Activated T-helper 1 cell treated with anti-CD3 and anti-CD28 coated beads, Interleukin-12 subunit alpha, Interleukin-12 subunit beta, Interleukin-2, Interleukin-4 antibody, amounts not matched to agents 30 ng/mL and 10 ng/mL and 1 ng/mL, durations not matched to agents 14 hours and 24 hours and 36 hours (primary cell): ENCODE results near the gene NEMP1. TPM values are rescaled to one million over a fixed set of nuclear protein-coding genes. Genes with fewer than 3 reads are reported as not detected.
"Not testable (repeated sequence)": the region's sequence is repeated elsewhere in the genome, so short reads cannot be mapped to it uniquely, and the experiment has no call there.

Experiments
- DNase-seq: peaks from one replicate; pipeline ENCODE4 v3.0.0; 2021; ENCODE audit warnings: low spot score
- H3K27ac Mint-ChIP-seq: one replicate; pipeline ENCODE4 v1.8.0; 2021; ENCODE audit warnings: mild to moderate bottlenecking, mixed read lengths
- H3K27me3 Mint-ChIP-seq: one replicate; pipeline ENCODE4 v1.8.0; 2022; ENCODE audit warnings: mild to moderate bottlenecking, moderate library complexity, mixed read lengths; ENCODE audit not compliant: insufficient read depth
- H3K36me3 Mint-ChIP-seq: one replicate; pipeline ENCODE4 v1.8.0; 2021; ENCODE audit warnings: low read depth, mixed read lengths
- H3K4me1 Mint-ChIP-seq: one replicate; pipeline ENCODE4 v1.8.0; 2021; ENCODE audit warnings: low read depth, mixed read lengths
- H3K4me3 Mint-ChIP-seq: one replicate; pipeline ENCODE4 v1.8.0; 2021; ENCODE audit warnings: mild to moderate bottlenecking, moderate library complexity, mixed read lengths
- H3K9me3 Mint-ChIP-seq: one replicate; pipeline ENCODE4 v1.8.0; 2021; ENCODE audit warnings: mixed read lengths
- intact Hi-C: fragments of 100-400 bp; cut with micrococcal nuclease; formaldehyde crosslinking; loops from one replicate; pipeline ENCODE4 v1.15.1; 2024
- total RNA-seq: library from RNA; stranded (reverse); gene quantifications from 2 replicates; pipeline ENCODE4 v1.2.3, GENCODE V29; 2022

Gene NEMP1
- total RNA-seq, 1 donor from 2014 or later, result 70.2 TPM

DNA sequence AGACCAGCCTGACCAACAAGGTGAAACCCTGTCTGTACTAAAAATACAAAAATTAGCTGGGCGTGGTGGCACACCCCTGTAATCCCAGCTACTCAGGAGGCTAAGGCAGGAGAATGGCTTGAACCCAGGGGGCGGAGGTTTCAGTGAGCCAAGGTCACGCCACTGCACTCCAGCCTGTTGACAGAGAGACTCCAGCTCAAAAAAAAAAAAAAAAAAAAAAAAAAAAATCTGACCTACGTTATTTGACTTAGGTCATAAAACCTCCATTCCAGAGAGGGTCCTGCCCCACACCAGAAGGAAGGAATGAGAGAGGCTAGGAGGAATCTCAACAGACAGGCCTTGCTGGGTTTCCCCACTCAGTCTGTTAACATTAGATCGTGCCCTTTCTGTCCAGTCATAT is 60.2 kb downstream of the NEMP1 start:
- DNase-seq, H3K4me3 Mint-ChIP-seq, H3K9me3 Mint-ChIP-seq, H3K4me1 Mint-ChIP-seq, intact Hi-C loops, H3K36me3 Mint-ChIP-seq, H3K27ac Mint-ChIP-seq: not testable (repeated sequence)
- peaks cover 16% of the 10 kb centered on the region for H3K27me3 Mint-ChIP-seq

DNA sequence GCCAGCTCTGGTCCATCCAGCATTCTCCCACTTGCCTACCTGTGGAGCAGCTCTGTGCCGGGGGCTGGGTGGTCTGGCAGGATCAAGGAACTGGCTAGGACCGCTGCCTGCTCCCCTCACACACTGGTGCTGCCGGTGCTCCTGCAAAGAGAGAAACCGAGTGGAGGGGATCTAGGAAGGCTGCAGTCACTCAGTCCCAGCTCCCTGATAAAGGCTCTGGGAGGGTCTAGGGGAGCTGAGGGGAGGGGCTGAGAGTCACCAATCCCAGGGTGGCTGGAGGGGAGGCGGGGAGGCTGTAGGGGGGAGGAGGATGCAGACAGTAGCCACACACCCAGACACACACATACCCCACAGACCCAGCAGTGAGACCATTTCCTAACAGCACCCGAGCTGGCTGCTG is 62.2 kb downstream of the NEMP1 start, which contains the start of gene TAC3:
Gene TAC3, minus strand, starts transcription at position 182 of the 400 bp plus-strand sequence. CDS start 732 bp downstream, outside the sequence.
- H3K27me3 Mint-ChIP-seq, result peaks cover 19% of the 10 kb centered on the region
- no peaks in the 10 kb centered on the region for H3K36me3 Mint-ChIP-seq
- DNase-seq, result no peak
- no peak within 1 kb of the TSS for H3K27ac Mint-ChIP-seq
- intact Hi-C loops, result no loop called here
- H3K4me3 Mint-ChIP-seq, result no peak within 1 kb of the TSS
- H3K9me3 Mint-ChIP-seq, result no peaks in the 10 kb centered on the region
- peaks cover 17% of the 10 kb centered on the region for H3K4me1 Mint-ChIP-seq

GRCh38 chr12:57012600-57013465 is 65.8 kb downstream of the NEMP1 start:
- Mint-ChIP-seq H3K4me3 (no peak overlapping the region), H3K27ac (no peak overlapping the region), H3K36me3 (no peaks in the 10 kb centered on the region), H3K9me3 (no peaks in the 10 kb centered on the region), H3K27me3 (peaks cover 19% of the 10 kb centered on the region), H3K4me1 (peaks cover 25% of the 10 kb centered on the region)
- intact Hi-C loops, result no loop called here
- DNase-seq, result no peak

GRCh38 chr12:57011438-57012424 is 66.9 kb downstream of the NEMP1 start:
- Mint-ChIP-seq H3K36me3 (no peaks in the 10 kb centered on the region), H3K4me1 (peaks cover 36% of the 10 kb centered on the region), H3K27me3 (peaks cover 19% of the 10 kb centered on the region), H3K9me3 (no peaks in the 10 kb centered on the region), H3K27ac (no peak overlapping the region), H3K4me3 (peak overlapping the region; percentile 5)
- no peak for DNase-seq
- intact Hi-C loops, result loop anchor here (1.0 kb wide), 2 partner anchors 12 to 36 kb away; no protein-coding TSS in a partner anchor

DNA sequence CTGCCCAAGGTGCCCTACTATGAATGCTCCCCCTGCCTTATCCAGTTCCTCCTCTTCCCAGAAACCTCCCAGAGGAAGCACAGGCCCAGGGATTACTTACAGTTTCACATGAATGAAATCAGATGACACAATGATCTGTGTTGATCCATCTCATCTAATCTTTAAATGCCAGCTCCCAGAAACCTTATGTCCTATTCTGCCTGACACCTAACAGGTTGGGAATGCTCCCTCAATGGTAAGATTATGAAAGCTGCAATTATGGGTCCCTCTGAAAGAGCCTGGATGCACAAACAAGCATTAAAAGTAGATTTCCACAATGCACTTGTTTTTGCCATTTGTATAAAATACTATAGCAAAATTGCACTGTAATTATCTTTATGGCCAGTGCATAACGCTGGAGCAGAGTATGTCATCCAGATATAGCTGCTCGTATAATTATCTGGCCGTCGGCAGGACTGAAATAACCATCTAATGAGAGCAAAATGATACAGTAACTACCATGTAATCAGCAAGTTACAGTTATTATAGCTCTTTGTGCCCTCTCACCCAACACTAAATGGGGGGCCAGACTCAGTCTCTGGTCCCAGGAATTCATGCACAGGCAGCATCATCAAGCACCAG is 67.9 kb downstream of the NEMP1 start:
- Mint-ChIP-seq H3K27me3 (peaks cover 17% of the 10 kb centered on the region), H3K27ac (no peak overlapping the region), H3K36me3 (peaks cover under 1% of the 10 kb centered on the region), H3K4me3 (no peak overlapping the region), H3K4me1 (peaks cover 41% of the 10 kb centered on the region), H3K9me3 (no peaks in the 10 kb centered on the region)
- intact Hi-C loops, result loop anchor here (1.0 kb wide), 2 partner anchors 11 to 37 kb away; no protein-coding TSS in a partner anchor
- no peak for DNase-seq

GRCh38 chr12:57009949-57010626 is 68.5 kb downstream of the NEMP1 start:
- no peak overlapping the region for H3K4me3 Mint-ChIP-seq
- H3K4me1 Mint-ChIP-seq, result peaks cover 47% of the 10 kb centered on the region
- no peak for DNase-seq
- peaks cover 12% of the 10 kb centered on the region for H3K27me3 Mint-ChIP-seq
- no peak overlapping the region for H3K27ac Mint-ChIP-seq
- H3K9me3 Mint-ChIP-seq, result no peaks in the 10 kb centered on the region
- H3K36me3 Mint-ChIP-seq, result peaks cover 5% of the 10 kb centered on the region
- intact Hi-C loops, result no loop called here

DNA sequence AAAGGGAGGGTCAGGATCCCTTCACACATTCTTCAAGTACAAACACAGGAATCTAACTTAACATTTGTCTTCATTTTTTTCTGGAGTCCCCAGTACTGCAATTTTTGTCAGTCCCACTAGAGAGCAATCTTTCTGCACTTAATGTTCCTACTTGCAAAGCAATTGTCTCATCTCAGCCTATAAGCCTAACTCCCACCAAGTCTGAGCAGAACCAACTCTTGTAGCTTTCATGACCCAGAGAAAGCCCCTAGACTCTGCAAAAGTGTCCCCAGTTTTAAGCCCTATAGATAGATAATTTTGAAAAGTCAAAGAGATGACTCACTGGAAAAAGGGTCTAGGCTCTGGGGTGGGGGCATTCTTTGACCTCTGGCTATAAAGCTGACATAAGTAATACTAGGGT is 70.4 kb downstream of the NEMP1 start:
- no peak for DNase-seq
- intact Hi-C loops, result loop anchor here (1.0 kb wide), 5 partner anchors 23 to 175 kb away; no protein-coding TSS in a partner anchor
- Mint-ChIP-seq H3K4me1 (peaks cover 52% of the 10 kb centered on the region), H3K4me3 (peak overlapping the region; percentile 34), H3K36me3 (peaks cover 18% of the 10 kb centered on the region), H3K9me3 (no peaks in the 10 kb centered on the region), H3K27ac (peak overlapping the region; percentile 37), H3K27me3 (peaks cover 3% of the 10 kb centered on the region)

GRCh38 chr12:57006809-57007475 is 71.6 kb downstream of the NEMP1 start:
- Mint-ChIP-seq H3K9me3 (no peaks in the 10 kb centered on the region), H3K36me3 (peaks cover 23% of the 10 kb centered on the region), H3K27me3 (no peaks in the 10 kb centered on the region), H3K27ac (peak overlapping the region; percentile 80), H3K4me1 (peaks cover 49% of the 10 kb centered on the region), H3K4me3 (peak overlapping the region; percentile 93)
- intact Hi-C loops, result loop anchor here (1.0 kb wide), 1 partner anchor 250 kb away; no protein-coding TSS in a partner anchor
- no peak for DNase-seq

DNA sequence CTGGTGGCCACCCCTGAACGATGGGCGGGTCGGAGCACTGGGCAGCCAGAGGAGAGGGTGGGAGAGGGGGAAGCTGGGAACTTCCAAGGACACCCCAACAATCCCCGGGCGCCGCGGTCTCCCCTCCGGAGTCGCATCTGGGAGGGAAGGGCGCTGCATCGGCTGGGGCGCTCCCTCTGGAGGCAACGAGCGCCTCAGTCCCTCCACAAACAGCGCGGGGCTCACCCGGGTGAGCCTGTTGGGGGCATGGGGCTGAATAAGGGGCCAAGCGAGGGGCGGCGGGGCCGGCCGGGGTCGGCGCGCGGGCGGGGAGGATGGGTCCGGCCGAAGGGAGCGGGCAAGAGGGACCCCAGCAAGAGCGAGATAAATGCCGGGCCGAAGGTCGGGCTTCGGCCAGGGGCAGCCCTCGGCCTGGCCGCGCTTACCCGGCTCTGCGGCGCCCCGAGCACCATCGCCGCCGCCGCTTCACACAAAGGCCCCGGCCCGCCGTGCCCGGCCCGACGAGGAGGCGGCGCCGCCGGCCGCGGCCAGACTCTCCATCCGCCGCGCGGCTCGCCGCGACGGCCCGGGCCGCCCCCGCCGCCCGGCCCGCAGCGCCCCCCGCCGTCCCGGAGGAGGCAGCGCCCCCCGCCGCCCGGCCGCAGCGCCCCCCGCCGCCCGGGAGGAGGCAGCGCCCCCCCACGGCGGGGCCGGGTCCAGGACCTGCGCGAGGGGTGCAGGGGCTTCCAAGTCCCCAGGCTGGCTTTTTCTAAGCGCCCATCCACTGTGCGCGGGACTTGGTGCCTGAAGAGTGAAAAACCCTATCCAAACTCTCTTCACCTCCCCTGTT is 72.4 kb downstream of the NEMP1 start, which contains the start of gene ZBTB39:
Gene ZBTB39, minus strand, starts transcription at position 567 of the 829 bp plus-strand sequence. CDS start 1,629 bp downstream, outside the sequence.
- Mint-ChIP-seq H3K4me3 (peak within 1 kb of the TSS; percentile 93), H3K4me1 (peaks cover 47% of the 10 kb centered on the region), H3K36me3 (peaks cover 28% of the 10 kb centered on the region), H3K27me3 (no peaks in the 10 kb centered on the region), H3K27ac (peak within 1 kb of the TSS; percentile 85), H3K9me3 (no peaks in the 10 kb centered on the region)
- peak; percentile 65 for DNase-seq
- intact Hi-C loops, result loop anchor here (1.0 kb wide), 1 partner anchor 249 kb away; no protein-coding TSS in a partner anchor
